ENCODE results near the gene TMCC2. TPM values are rescaled to one million over a fixed set of nuclear protein-coding genes. Genes with fewer than 3 reads are reported as not detected.
A peak's percentile ranks its signal among the peaks of the same experiment; 100 is the strongest.

TMCC2 gene
- total RNA-seq (2021; fragmentation: NEBNext Ultra II Directional; extraction: Animal tissue kit (Norgen Biotek cat#: 25700)) (6.7 and 7.2 TPM in 2 replicates), polyA plus RNA-seq (2011; rRNA removed) (6.8 and 9.7 TPM in 2 replicates), polyA minus RNA-seq (2011; rRNA and poly(A)+ RNA removed) (7.0 and 7.5 TPM in 2 replicates)
- 6.6 TPM for polyA plus RNA-seq (2011; cell fraction: cytosol; rRNA removed)
- polyA plus RNA-seq (2011; cell fraction: nucleus; rRNA removed) = 9.2 TPM
- 5.5 to 7.3 TPM (median 6.5 TPM) in 4 replicates for polyA plus RNA-seq (2012, experiment 1 of 2)
- polyA plus RNA-seq (2012, experiment 2 of 2) = 5.1 TPM
- polyA plus RNA-seq (2013, experiment 1 of 2) = 4.1 TPM
- polyA plus RNA-seq (2013, experiment 2 of 2) = 3.9 TPM
- polyA minus RNA-seq (2011; cell fraction: cytosol; rRNA and poly(A)+ RNA removed) = 8.9 TPM
- polyA minus RNA-seq (2011; cell fraction: nucleus; rRNA and poly(A)+ RNA removed) = 6.3 TPM
- long read RNA-seq, experiment 1, partial matches to known transcripts = 2 of 6 reads
- long read RNA-seq, experiment 1, other reads (novel, unspliced or antisense) = 4 of 6 reads
- long read RNA-seq, experiment 2 = 0 reads

- Histone ChIP-seq H4K91ac (replicated peaks; ENCODE audit: insufficient read length, low read length) (no peak within 1 kb of the TSS), H2AFZ (ENCODE audit: low read length) (peak within 1 kb of the TSS; percentile 23; the same call in 1 of the 2 replicates), H3K79me1 (ENCODE audit: low read depth, low read length) (no peaks in the 10 kb centered on the region), H3K36me3 (ENCODE audit: control insufficient read depth in 2 of 4, insufficient read depth in 4 of 4, low read length in 3 of 4) (no peaks in the 10 kb centered on the region), H3K23ac (ENCODE audit: insufficient read length) (no peak within 1 kb of the TSS), H3K56ac (replicated peaks; ENCODE audit: insufficient read length, low read depth, low read length) (no peak within 1 kb of the TSS), H2BK5ac (ENCODE audit: low read depth, low read length) (no peak within 1 kb of the TSS; the same call in 1 of the 2 replicates), H3K23me2 (ENCODE audit: low read depth, low read length) (peaks cover 11% of the 10 kb centered on the region), H3K4me1 (replicated peaks in 1 of 4; ENCODE audit: control insufficient read depth in 3 of 4, insufficient read depth in 4 of 4, low read length in 3 of 4) (peaks cover 13 to 18% (median 16%) of the 10 kb centered on the region in 4 experiments; a peak in 6 of 7 replicates), H3K79me2 (ENCODE audit: control insufficient read depth in 1 of 2, insufficient read depth in 2 of 2, low read length in 2 of 2) (no peaks in the 10 kb centered on the region), H4K20me1 (replicated peaks in 1 of 2; ENCODE audit: control insufficient read depth in 1 of 2, insufficient read depth in 2 of 2, low read length in 2 of 2) (peaks cover 3 to 9% of the 10 kb centered on the region in 2 experiments), H3K4me2 (ENCODE audit: insufficient read depth in 1 of 2, low read depth in 2 of 2, low read length in 2 of 2) (peak within 1 kb of the TSS; percentile 89 to 99), H3K9me3 (ENCODE audit: insufficient read depth in 2 of 2, low read depth in 1 of 2, low read length in 1 of 2) (no peaks in the 10 kb centered on the region), H2AK5ac (ENCODE audit: low read depth, low read length) (0 out of 2 replicates have a peak within 1 kb of the TSS, but pooled peaks have one; percentile 10), H4K5ac (ENCODE audit: insufficient read length, low read depth, low read length) (peak within 1 kb of the TSS; percentile 7), H3K4ac (replicated peaks; ENCODE audit: insufficient read length, low read depth, low read length) (no peak within 1 kb of the TSS), H3K4me3 (ENCODE audit: extremely low read depth in 1 of 4, insufficient read depth in 2 of 4, low read depth in 3 of 4, low read length in 4 of 4) (peak within 1 kb of the TSS; percentile 59 to 85 (median 73)), H3K27ac (ENCODE audit: low read depth, low read length) (no peak within 1 kb of the TSS), H3K27me3 (replicated peaks in 1 of 4; ENCODE audit: control insufficient read depth in 3 of 4, extremely low read depth in 1 of 4, insufficient read depth in 3 of 4, low read length in 3 of 4) (peaks cover 0 to 6% (median 4%) of the 10 kb centered on the region in 4 experiments; a peak in 5 of 7 replicates), H3K18ac (ENCODE audit: extremely low read depth, low read length) (peak within 1 kb of the TSS; percentile 9; the same call in 1 of the 2 replicates), H2BK15ac (ENCODE audit: low read length) (peak within 1 kb of the TSS; percentile 13; the same call in 1 of the 2 replicates), H2BK120ac (replicated peaks; ENCODE audit: low read depth, low read length) (no peak within 1 kb of the TSS), H3K14ac (ENCODE audit: insufficient read length) (no peak within 1 kb of the TSS), H4K8ac (ENCODE audit: extremely low read depth, insufficient read depth, low read length) (peak within 1 kb of the TSS; percentile 59), H3K9ac (replicated peaks in 1 of 4; ENCODE audit: extremely low read depth in 1 of 4, low read depth in 3 of 4, low read length in 3 of 4) (peak within 1 kb of the TSS; percentile 35 to 59 (median 50); a peak in 4 of 7 replicates), H2BK12ac (ENCODE audit: low read depth, low read length) (peak within 1 kb of the TSS; percentile 53), H2BK20ac (ENCODE audit: low read length) (no peak within 1 kb of the TSS)
- POLR2A ChIA-PET (ENCODE audit: partially characterized antibody) = interaction anchor here (0.6 to 3.3 kb wide), 19 partner anchors 12 to 221 kb away, joined by 3 to 13 read pairs (median 4); partner anchors contain the start of genes DSTYK and RBBP5
- 2% methylated on average over 26 of the region's 44 CpGs; no CpG with 5 or more reads in 1 of the 2 experiments for WGBS, 2 experiments (ENCODE audit: extremely low coverage in 1 of 2, insufficient coverage in 1 of 2, insufficient read length in 1 of 2, insufficient replicate concordance in 2 of 2, low coverage in 1 of 2, low lambda C conversion rate in 2 of 2, missing lambda C conversion rate in 1 of 2)
- CTCF ChIA-PET (ENCODE audit: partially characterized antibody) = interaction anchor here (0.8 to 40.8 kb wide), 14 partner anchors 12 to 365 kb away, joined by 3 to 1035 read pairs (median 5); partner anchors contain the start of gene NUAK2
- DNase-seq (ENCODE audit: low read depth in 1 of 2, low spot score in 2 of 2) (peak; percentile 73 to 97), FAIRE-seq (no peak)
Measured at GRCh38 chr1:205227584-205228013, at the start of gene TMCC2. Gene TMCC2, plus strand, starts transcription at chr1:205227946. Its CDS starts 619 bp downstream, at chr1:205228565.

Data from H1 (cell line).